Mesodermal cell (in vitro differentiated cells): Measurements from ENCODE around the gene NHERF2.
A peak's percentile ranks its signal among the peaks of the same experiment; 100 is the strongest.

Source experiments
- H3K27ac ChIP-seq: 2 replicates; pipeline ENCODE4 v1.7.0; 2013; ENCODE audit warnings: mild to moderate bottlenecking, low read depth, low read length, moderate library complexity; ENCODE audit not compliant: severe bottlenecking
- H3K36me3 ChIP-seq: 2 replicates; pipeline ENCODE4 v1.7.1; 2013; ENCODE audit warnings: mild to moderate bottlenecking, low read length, moderate library complexity; ENCODE audit not compliant: control insufficient read depth, insufficient read depth
- H3K4me1 ChIP-seq: one replicate; pipeline ENCODE4 v1.7.1; 2013; ENCODE audit warnings: mild to moderate bottlenecking, low read length; ENCODE audit not compliant: insufficient read depth, control insufficient read depth, poor library complexity, severe bottlenecking
- H3K4me3 ChIP-seq: 2 replicates; pipeline ENCODE4 v1.7.0; 2013; ENCODE audit warnings: low read length, control low read depth, mild to moderate bottlenecking; ENCODE audit not compliant: insufficient read depth, poor library complexity, severe bottlenecking; ENCODE audit errors: extremely low read depth
- H3K9me3 ChIP-seq: 2 replicates; pipeline ENCODE4 v1.7.1; 2013; ENCODE audit warnings: mild to moderate bottlenecking, low read length, moderate library complexity; ENCODE audit not compliant: control insufficient read depth
- WGBS, 2 experiments: methylation state at CpG; one replicate each; pipeline ENCODE4 v1.1.5; 2013; ENCODE audit warnings: missing lambda C conversion rate in 2 of 2; ENCODE audit not compliant: insufficient coverage in 2 of 2; 5-methylcytosine and 5-hydroxymethylcytosine counted together

NHERF2 gene

GRCh38 chr16:2037647-2038381 is 11.1 kb downstream of the NHERF2 start:
- H3K9me3 ChIP-seq = no peaks in the 10 kb centered on the region
- peaks cover 41% of the 10 kb centered on the region for H3K4me1 ChIP-seq
- no peak overlapping the region for H3K4me3 ChIP-seq
- H3K27ac ChIP-seq = no peak overlapping the region
- H3K36me3 ChIP-seq = peaks cover 27% of the 10 kb centered on the region
- 92 to 96% methylated on average over 17 to 24 of the region's 29 CpGs for WGBS, 2 experiments

GRCh38 chr16:2038382-2039231 is 11.9 kb downstream of the NHERF2 start:
- Histone ChIP-seq H3K9me3 (no peaks in the 10 kb centered on the region), H3K36me3 (peaks cover 27% of the 10 kb centered on the region), H3K4me3 (no peak overlapping the region), H3K27ac (no peak overlapping the region), H3K4me1 (peaks cover 34% of the 10 kb centered on the region)
- WGBS, 2 experiments = 91 to 94% methylated on average over 32 to 35 of the region's 41 CpGs

- Histone ChIP-seq H3K27ac (peak overlapping the region; percentile 23), H3K4me3 (no peak overlapping the region), H3K36me3 (peaks cover 27% of the 10 kb centered on the region), H3K9me3 (no peaks in the 10 kb centered on the region), H3K4me1 (peaks cover 29% of the 10 kb centered on the region)
- WGBS, 2 experiments = 89 to 91% methylated on average over 19 to 26 of the region's 29 CpGs
Measured at GRCh38 chr16:2039274-2040031, 12.8 kb downstream of the NHERF2 start.

- peaks cover 27% of the 10 kb centered on the region for H3K36me3 ChIP-seq
- 90 to 93% methylated on average over 18 of the region's 24 CpGs for WGBS, 2 experiments
- H3K4me3 ChIP-seq = no peak overlapping the region
- peaks cover 22% of the 10 kb centered on the region for H3K4me1 ChIP-seq
- no peak overlapping the region for H3K27ac ChIP-seq
- no peaks in the 10 kb centered on the region for H3K9me3 ChIP-seq
Measured at GRCh38 chr16:2040041-2040786, 13.5 kb downstream of the NHERF2 start.

GRCh38 chr16:2040787-2041522 is 14.3 kb downstream of the NHERF2 start:
- Histone ChIP-seq H3K36me3 (peaks cover 30% of the 10 kb centered on the region), H3K9me3 (no peaks in the 10 kb centered on the region), H3K4me1 (peaks cover 16% of the 10 kb centered on the region), H3K4me3 (no peak overlapping the region), H3K27ac (no peak overlapping the region)
- WGBS, 2 experiments = 92 to 95% methylated on average over 18 to 19 of the region's 20 CpGs

- Histone ChIP-seq H3K9me3 (no peaks in the 10 kb centered on the region), H3K27ac (no peak overlapping the region), H3K36me3 (peaks cover 18% of the 10 kb centered on the region), H3K4me3 (no peak overlapping the region), H3K4me1 (peaks cover 10% of the 10 kb centered on the region)
- 93 to 95% methylated on average over 16 of the region's 22 CpGs for WGBS, 2 experiments
Measured at GRCh38 chr16:2042171-2042985, 15.7 kb downstream of the NHERF2 start.

- Histone ChIP-seq H3K27ac (no peak overlapping the region), H3K4me1 (peaks cover 10% of the 10 kb centered on the region), H3K36me3 (peaks cover 11% of the 10 kb centered on the region), H3K4me3 (no peak overlapping the region), H3K9me3 (no peaks in the 10 kb centered on the region)
- 96% methylated on average over 10 to 11 of the region's 11 CpGs for WGBS, 2 experiments
Measured at GRCh38 chr16:2042986-2043666, 16.4 kb downstream of the NHERF2 start.

- no peaks in the 10 kb centered on the region for H3K9me3 ChIP-seq
- WGBS, 2 experiments = 93 to 94% methylated on average over 11 to 20 of the region's 26 CpGs
- H3K4me3 ChIP-seq = no peak overlapping the region
- no peak overlapping the region for H3K27ac ChIP-seq
- H3K4me1 ChIP-seq = peaks cover 10% of the 10 kb centered on the region
- peaks cover 5% of the 10 kb centered on the region for H3K36me3 ChIP-seq
Measured at GRCh38 chr16:2043667-2044451, 17.2 kb downstream of the NHERF2 start.
